Posterior cingulate gyrus (tissue), 11 donors: ENCODE results near the gene KCNK16.

Experiments used
- DNase-seq, 10 donors: peaks; one replicate each; pipeline versions ENCODE4 v3.0.0 to v3.0.0-alpha.2; 2020 to 2021; ENCODE audit warnings: mixed read lengths in 3 of 10
- intact Hi-C: fragments of 100-400 bp; cut with DNase I; formaldehyde crosslinking; loops from one replicate; pipeline ENCODE4 v1.15.1; 2023

Gene KCNK16

GRCh38 chr6:39322306-39322850, at the start of gene KCNK16:
Gene KCNK16, minus strand, starts transcription at chr6:39322702. Its CDS starts 162 bp downstream, at chr6:39322540.
- intact Hi-C loops, result no loop called here

GRCh38 chr6:39370390-39370789, 47.9 kb upstream of the KCNK16 start:
- intact Hi-C loops, result loop anchor here (10.0 kb wide), 1 partner anchor 424 kb away; the partner anchor contains the start of gene DAAM2
- DNase-seq, result no peak

More at GRCh38 chr6:39322306-39322850, at the start of gene KCNK16:
- peak in 2 of 10 donors; percentile 5 to 67 for DNase-seq

GRCh38 chr6:39369987-39370386, 47.5 kb upstream of the KCNK16 start:
- intact Hi-C loops, result loop anchor here (10.0 kb wide), 2 partner anchors 425 to 1695 kb away; partner anchors contain the start of gene DAAM2
- no peak for DNase-seq

- intact Hi-C loops, result loop anchor here (10.0 kb wide), 1 partner anchor 1697 kb away; no protein-coding TSS in a partner anchor
- DNase-seq, result no peak
These were observed 45.2 kb upstream of the KCNK16 start for GRCh38 chr6:39367700-39368099.

- peak in 9 of 10 donors; percentile 41 to 90 (median 62) for DNase-seq
- intact Hi-C loops, result loop anchor here (10.0 kb wide), 1 partner anchor 1698 kb away; no protein-coding TSS in a partner anchor
These were observed 44.6 kb upstream of the KCNK16 start for GRCh38 chr6:39366931-39367618.

- intact Hi-C loops, result loop anchor here (10.0 kb wide), 1 partner anchor 1699 kb away; no protein-coding TSS in a partner anchor
- no peak for DNase-seq
These were observed 43.0 kb upstream of the KCNK16 start for GRCh38 chr6:39365281-39366074.

GRCh38 chr6:39363280-39363679, 40.8 kb upstream of the KCNK16 start:
- peak in 1 of 10 donors; percentile 59 for DNase-seq

GRCh38 chr6:39362487-39362865, 40.0 kb upstream of the KCNK16 start:
- intact Hi-C loops, result loop anchor here (5.0 to 10.0 kb wide), 4 partner anchors 530 to 1702 kb away; no protein-coding TSS in a partner anchor
- DNase-seq, result peak in 5 of 10 donors; percentile 31 to 88 (median 38)

More at GRCh38 chr6:39363280-39363679, 40.8 kb upstream of the KCNK16 start:
- intact Hi-C loops, result loop anchor here (5.0 to 10.0 kb wide), 4 partner anchors 529 to 1702 kb away; no protein-coding TSS in a partner anchor

GRCh38 chr6:39361657-39362486, 39.4 kb upstream of the KCNK16 start:
- intact Hi-C loops, result loop anchor here (5.0 to 10.0 kb wide), 4 partner anchors 530 to 1703 kb away; no protein-coding TSS in a partner anchor
- DNase-seq, result peak; percentile 49 to 96 (median 78)

- intact Hi-C loops, result loop anchor here (5.0 to 10.0 kb wide), 4 partner anchors 532 to 1704 kb away; no protein-coding TSS in a partner anchor
- no peak for DNase-seq
These were observed 37.9 kb upstream of the KCNK16 start for GRCh38 chr6:39360378-39360777.

- DNase-seq, result no peak
- intact Hi-C loops, result no loop called here
These were observed 35.6 kb upstream of the KCNK16 start for GRCh38 chr6:39357998-39358686.

- intact Hi-C loops, result no loop called here
- no peak for DNase-seq
These were observed 31.3 kb upstream of the KCNK16 start for GRCh38 chr6:39353698-39354315.

- intact Hi-C loops, result no loop called here
- no peak for DNase-seq
These were observed 28.4 kb upstream of the KCNK16 start for GRCh38 chr6:39350723-39351505.

- peak in 1 of 10 donors; percentile 24 for DNase-seq
- intact Hi-C loops, result no loop called here
These were observed 26.2 kb upstream of the KCNK16 start for GRCh38 chr6:39348740-39349139.

GRCh38 chr6:39347906-39348585, 25.5 kb upstream of the KCNK16 start:
- peak; percentile 51 to 95 (median 78) for DNase-seq
- intact Hi-C loops, result no loop called here

GRCh38 chr6:39347206-39347605, 24.7 kb upstream of the KCNK16 start:
- intact Hi-C loops, result no loop called here
- peak in 1 of 10 donors; percentile 18 for DNase-seq

- peak in 2 of 10 donors; percentile 0 to 53 for DNase-seq
- intact Hi-C loops, result no loop called here
These were observed 22.3 kb upstream of the KCNK16 start for GRCh38 chr6:39344821-39345280.
